Urothelium cell line (cell line): ENCODE measurements around the gene FOXO6.

Source experiments
- DNase-seq: peaks from one replicate; pipeline ENCODE4 v3.0.0; 2011; ENCODE audit warnings: low spot score, mixed read lengths
- FAIRE-seq: peaks from 2 replicates; lab custom pipeline; 2011; peaks lifted over from hg19 to GRCh38; lab: Jason Lieb, UNC

FOXO6 gene

GRCh38 chr1:41397020-41397419, 35.8 kb downstream of the FOXO6 start:
- FAIRE-seq (no peak), DNase-seq (no peak)

DNA sequence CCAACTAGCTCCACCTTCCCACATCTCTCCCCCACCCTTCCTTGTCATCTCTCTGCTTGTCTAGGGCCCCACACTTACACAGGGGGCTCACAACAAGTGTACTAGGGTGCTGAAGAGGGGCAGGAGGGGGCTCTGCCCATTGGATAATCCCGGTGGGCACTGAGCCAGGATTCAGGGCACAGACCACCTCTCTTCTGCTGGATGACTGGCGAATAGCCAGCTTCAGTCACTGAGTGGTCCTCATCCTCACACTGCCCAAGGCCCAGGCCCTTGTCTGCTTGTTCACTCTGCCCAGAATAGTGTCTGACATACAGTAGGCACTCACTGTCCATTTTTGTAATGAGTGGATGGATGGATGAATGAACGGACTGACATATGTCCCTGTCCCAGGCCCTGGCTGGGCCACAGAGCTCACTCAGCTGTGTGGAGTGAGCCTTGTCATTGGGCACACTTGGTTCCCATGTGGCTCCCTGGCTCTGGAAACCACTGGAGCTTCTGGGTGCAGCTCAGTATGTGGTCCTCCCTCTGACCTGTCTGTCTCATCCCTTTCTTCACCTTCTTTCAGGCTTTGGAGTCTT, 36.6 kb downstream of the FOXO6 start:
- DNase-seq, result no peak
- no peak for FAIRE-seq

- DNase-seq (no peak), FAIRE-seq (peak; percentile 46)
These were observed 38.0 kb downstream of the FOXO6 start for GRCh38 chr1:41399145-41399795.

DNA sequence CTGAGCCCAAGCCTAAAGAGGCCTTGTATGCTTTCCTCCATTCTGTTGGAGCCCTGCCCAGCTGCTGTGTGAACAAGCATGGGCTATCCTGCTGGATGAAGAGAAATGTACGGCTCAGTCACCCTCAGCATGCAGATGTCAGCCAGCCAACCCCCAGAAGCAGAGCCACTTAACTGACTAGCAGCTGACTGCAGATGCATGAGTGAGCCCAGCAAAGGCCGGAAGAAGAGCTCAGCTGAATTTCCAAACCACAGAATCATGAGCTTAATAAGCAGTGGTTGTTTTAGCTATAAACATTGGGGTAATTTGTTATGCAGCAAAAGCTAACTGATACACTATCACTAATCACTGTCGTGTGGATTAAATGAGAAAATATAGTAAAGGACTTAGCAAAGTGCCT, 39.0 kb downstream of the FOXO6 start:
- DNase-seq, result no peak
- FAIRE-seq, result no peak

- FAIRE-seq (no peak), DNase-seq (no peak)
These were observed 40.7 kb downstream of the FOXO6 start for GRCh38 chr1:41401899-41402298.

GRCh38 chr1:41404308-41404761, 43.1 kb downstream of the FOXO6 start:
- DNase-seq, result peak; percentile 78
- FAIRE-seq, result peak; percentile 92

GRCh38 chr1:41407664-41408252, 46.5 kb downstream of the FOXO6 start:
- no peak for FAIRE-seq
- no peak for DNase-seq

DNA sequence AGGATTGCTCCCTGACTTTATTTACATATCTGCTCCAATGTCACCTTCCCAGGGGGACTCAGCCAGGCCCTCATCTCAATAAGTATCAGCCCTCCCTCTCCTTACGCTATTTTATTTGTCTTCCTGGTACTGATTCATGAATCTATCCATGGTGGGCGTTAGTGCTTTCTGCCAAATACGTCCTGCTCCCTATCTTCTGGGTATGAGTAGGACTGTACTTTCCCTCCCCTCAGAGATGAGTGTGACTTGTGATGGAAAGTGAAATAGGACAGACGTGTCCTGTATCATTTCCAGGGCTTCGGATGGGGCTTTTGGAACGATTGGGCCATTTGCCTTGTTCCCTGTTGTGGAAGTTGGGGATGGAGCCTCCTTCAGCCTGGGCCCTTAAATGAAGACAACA, 47.5 kb downstream of the FOXO6 start:
- DNase-seq, result no peak
- FAIRE-seq, result peak; percentile 27

DNA sequence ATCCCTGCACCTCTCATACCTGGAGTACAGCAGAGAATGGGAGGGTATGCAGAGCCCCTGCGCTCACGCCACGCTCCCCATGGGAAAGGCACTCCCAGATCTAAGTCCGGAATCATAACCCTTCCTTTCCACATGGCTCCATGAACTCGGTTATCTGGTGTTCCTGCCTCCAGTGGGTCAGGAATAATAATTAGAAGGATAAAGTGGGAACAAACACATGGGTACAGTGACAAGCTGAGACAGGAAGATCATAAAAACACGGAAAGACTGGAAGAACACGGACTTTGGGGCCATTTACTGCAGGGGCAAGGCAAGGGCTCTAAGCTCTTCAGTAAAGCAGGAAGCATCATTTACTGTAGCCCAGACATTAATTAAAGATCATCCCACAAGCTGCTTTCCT, 48.6 kb downstream of the FOXO6 start:
- FAIRE-seq, result no peak
- DNase-seq, result no peak

GRCh38 chr1:41410462-41410861, 49.2 kb downstream of the FOXO6 start:
- FAIRE-seq, result no peak

DNA sequence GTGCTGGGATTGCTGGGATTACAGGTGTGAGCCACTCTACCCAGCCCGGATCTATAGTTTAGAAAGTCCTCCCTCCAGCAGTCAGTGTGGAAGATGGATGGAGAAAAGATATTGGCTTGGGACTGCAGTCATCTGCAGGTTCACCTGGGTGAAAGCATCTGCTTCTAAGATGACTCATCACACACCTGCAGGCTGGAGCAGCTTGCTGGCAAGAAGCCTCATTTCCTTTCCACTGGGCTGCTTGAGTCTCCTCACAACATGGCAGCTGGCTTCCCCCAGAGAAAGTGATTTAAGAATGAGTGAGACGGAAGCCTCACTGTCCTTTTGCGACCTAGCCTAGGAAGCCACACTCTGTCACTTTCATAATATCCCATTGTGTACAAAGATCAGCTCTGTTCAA, 50.0 kb downstream of the FOXO6 start:
- DNase-seq (no peak), FAIRE-seq (no peak)

More at GRCh38 chr1:41410462-41410861, 49.2 kb downstream of the FOXO6 start:
- no peak for DNase-seq

GRCh38 chr1:41412748-41413147, 51.5 kb downstream of the FOXO6 start:
- DNase-seq (no peak), FAIRE-seq (no peak)

DNA sequence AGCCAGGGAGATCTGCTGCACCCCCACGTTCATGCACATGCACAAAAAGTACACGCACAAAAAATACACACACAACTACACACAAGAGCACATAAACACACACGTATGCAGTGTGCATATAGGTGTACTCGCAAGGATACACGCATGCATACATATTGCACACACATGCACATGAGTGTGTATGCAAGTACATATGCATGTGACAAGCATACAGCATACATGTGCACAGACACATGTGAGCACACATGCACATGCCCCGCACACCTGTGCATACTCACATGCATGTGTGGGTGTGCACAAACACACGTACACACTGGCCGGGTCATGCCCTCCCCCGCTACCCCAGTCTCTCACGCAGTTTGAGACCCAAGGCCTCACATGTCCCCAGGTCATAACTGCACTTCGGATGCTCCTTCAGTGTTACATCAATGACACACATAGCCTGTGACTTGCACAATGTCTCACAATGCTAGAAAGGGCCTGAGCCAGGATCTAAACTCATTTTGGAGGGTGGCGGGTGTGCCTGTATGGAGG, 52.6 kb downstream of the FOXO6 start:
- FAIRE-seq (peak; percentile 76), DNase-seq (no peak)

GRCh38 chr1:41414296-41414695, 53.1 kb downstream of the FOXO6 start:
- DNase-seq (no peak), FAIRE-seq (no peak)

GRCh38 chr1:41414716-41415306, 53.6 kb downstream of the FOXO6 start:
- DNase-seq, result no peak
- no peak for FAIRE-seq

- no peak for FAIRE-seq
- DNase-seq, result no peak
These were observed 54.8 kb downstream of the FOXO6 start for GRCh38 chr1:41416081-41416480.

- FAIRE-seq (peak; percentile 58), DNase-seq (peak; percentile 76)
These were observed 55.5 kb downstream of the FOXO6 start for GRCh38 chr1:41416552-41417334.

- DNase-seq (no peak), FAIRE-seq (no peak)
These were observed 56.1 kb downstream of the FOXO6 start for GRCh38 chr1:41417335-41417682.

DNA sequence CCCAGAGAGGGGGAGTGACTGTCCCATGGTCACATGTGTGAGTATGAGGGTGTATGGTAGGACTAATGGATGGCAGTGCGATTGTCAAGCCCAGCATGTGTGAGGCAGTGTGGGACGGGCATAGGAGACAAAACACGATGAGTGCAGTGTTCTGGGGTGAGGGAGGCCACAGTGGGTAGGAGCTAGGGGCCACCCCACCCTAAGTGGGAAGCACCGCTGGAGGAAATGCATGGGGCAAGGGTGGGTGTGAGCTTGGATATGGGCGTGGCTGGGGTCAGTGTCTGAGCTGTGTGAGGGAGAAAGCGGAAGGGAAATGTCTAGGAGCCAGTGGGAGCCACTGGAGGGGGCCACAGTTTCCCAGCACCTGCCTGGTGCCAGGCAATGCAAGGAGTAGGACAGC, 56.5 kb downstream of the FOXO6 start:
- DNase-seq (no peak), FAIRE-seq (peak; percentile 94)

GRCh38 chr1:41418857-41419583, 57.8 kb downstream of the FOXO6 start:
- DNase-seq, result peak; percentile 97
- FAIRE-seq, result peak; percentile 95
